Measurements from ENCODE around the gene TCEAL4. TPM values are rescaled to one million over a fixed set of nuclear protein-coding genes. Genes with fewer than 3 reads are reported as not detected.

TCEAL4 gene
- total and polyA plus RNA-seq, 12 donors, result 57.7 to 164 (median 69.1) TPM

GRCh38 chrX:103607364-103608305 lies 22.3 kb downstream of the TCEAL4 start, which contains the start of gene TCEAL3:
TSS of gene TCEAL3 (plus strand) at chrX:103607963. CDS start at chrX:103609065, 1,102 bp downstream.
- 1 to 2% methylated on average over 47 to 59 of the region's 59 CpGs for WGBS, 2 donors
- Histone ChIP-seq H3K36me3 (peaks cover 0 to 12% (median 0%) of the 10 kb centered on the region in 9 donors), H3K4me1 (peaks cover 0 to 13% (median 0%) of the 10 kb centered on the region in 9 donors), H3K9me3 (no peaks in the 10 kb centered on the region), H3K4me3 (peak within 1 kb of the TSS; percentile 38 to 72 (median 70)), H3K27ac (peak within 1 kb of the TSS; percentile 61 to 92 (median 88)), H3K27me3 (peaks cover 0 to 34% (median 0%) of the 10 kb centered on the region in 7 donors)
- no peak for TF ChIP-seq CTCF (IDR thresholded peaks at IDR 0.05)
- ATAC-seq, result peak; percentile 87 to 96 (median 93)
- intact Hi-C loops (cut with DNase I), result no loop called here
- peak; percentile 23 to 56 for DNase-seq

- H3K4me1 ChIP-seq, result peaks cover 0 to 13% (median 0%) of the 10 kb centered on the region in 9 donors
- no peak for TF ChIP-seq CTCF (IDR thresholded peaks at IDR 0.05)
- 8 to 14% methylated on average over 20 to 21 of the region's 21 CpGs for WGBS, 2 donors
- H3K4me3 ChIP-seq, result peak overlapping the region; percentile 38 to 72 (median 70)
- H3K27ac ChIP-seq, result peak overlapping the region; percentile 61 to 92 (median 88)
- peak; percentile 9 to 13 for DNase-seq
- peaks cover 0 to 12% (median 0%) of the 10 kb centered on the region in 9 donors for H3K36me3 ChIP-seq
- intact Hi-C loops (cut with DNase I), result no loop called here
- ATAC-seq, result peak; percentile 24 to 73 (median 66)
- no peaks in the 10 kb centered on the region for H3K9me3 ChIP-seq
- peaks cover 0 to 34% (median 0%) of the 10 kb centered on the region in 7 donors for H3K27me3 ChIP-seq
These were observed 23.1 kb downstream of the TCEAL4 start for GRCh38 chrX:103608306-103608963.

- Histone ChIP-seq H3K9me3 (no peaks in the 10 kb centered on the region), H3K27me3 (peaks cover 0 to 33% (median 0%) of the 10 kb centered on the region in 7 donors), H3K27ac (no peak overlapping the region), H3K36me3 (peaks cover 0 to 12% (median 0%) of the 10 kb centered on the region in 9 donors), H3K4me3 (no peak overlapping the region), H3K4me1 (peaks cover 0 to 13% (median 0%) of the 10 kb centered on the region in 9 donors)
- no peak for DNase-seq
- ATAC-seq, result no peak
- TF ChIP-seq CTCF (IDR thresholded peaks at IDR 0.05), result no peak
- WGBS, 2 donors, result 85 to 89% methylated on average over 1 of the region's 1 CpG
- intact Hi-C loops (cut with DNase I), result no loop called here
These were observed 25.0 kb downstream of the TCEAL4 start for GRCh38 chrX:103610282-103610681.

GRCh38 chrX:103613362-103613890 lies 28.1 kb downstream of the TCEAL4 start:
- H3K9me3 ChIP-seq, result no peaks in the 10 kb centered on the region
- H3K36me3 ChIP-seq, result peaks cover 0 to 12% (median 0%) of the 10 kb centered on the region in 9 donors
- intact Hi-C loops (cut with DNase I), result no loop called here
- WGBS, 2 donors, result 89 to 95% methylated on average over 1 of the region's 1 CpG
- peaks cover 0 to 6% (median 0%) of the 10 kb centered on the region in 9 donors for H3K4me1 ChIP-seq
- no peak overlapping the region for H3K27ac ChIP-seq
- ATAC-seq, result no peak
- TF ChIP-seq CTCF (IDR thresholded peaks at IDR 0.05), result no peak
- H3K4me3 ChIP-seq, result no peak overlapping the region
- DNase-seq, result no peak
- H3K27me3 ChIP-seq, result peaks cover 0 to 1% (median 0%) of the 10 kb centered on the region in 7 donors

All from heart right ventricle (tissue), 16 donors.